Gastroesophageal sphincter (tissue), 3 donors: Measurements from ENCODE around the gene MRPL44.

ENCODE experiments used
- CTCF ChIP-seq, 4 experiments: fragments of 200-600 bp in 2 of 4; fragments of 450-650 bp in 2 of 4; sonication (generic) in 1 of 4; IDR thresholded peaks; one replicate each; pipeline ENCODE4 v1.5.1; 2017 to 2019; ENCODE audit warnings: antibody characterized with exemption in 4 of 4, mild to moderate bottlenecking in 2 of 4, moderate library complexity in 2 of 4
- POLR2A ChIP-seq, 2 donors: fragments of 450-650 bp; IDR thresholded peaks; one replicate each; pipeline ENCODE4 v1.6.1; 2017; ENCODE audit warnings: antibody characterized with exemption in 2 of 2, mild to moderate bottlenecking in 2 of 2, moderate library complexity in 1 of 2
- POLR2AphosphoS5 ChIP-seq: sonication (generic); formaldehyde crosslinking; IDR thresholded peaks from one replicate; pipeline ENCODE4 v1.6.1; 2017; ENCODE audit warnings: antibody characterized with exemption

- TF ChIP-seq CTCF (IDR thresholded peaks at IDR 0.05): no peak
- TF ChIP-seq POLR2A (IDR thresholded peaks at IDR 0.05): no peak
- no peak for TF ChIP-seq POLR2AphosphoS5
These were observed 2.4 kb downstream of the MRPL44 start for GRCh38 chr2:223959688-223960087.
